LoVo (cell line): ENCODE data around the gene C1orf167.

Experiments
- DNase-seq: peaks from one replicate; pipeline ENCODE4 v3.0.0-alpha.2; 2016; ENCODE audit warnings: low spot score

The C1orf167 gene

DNA sequence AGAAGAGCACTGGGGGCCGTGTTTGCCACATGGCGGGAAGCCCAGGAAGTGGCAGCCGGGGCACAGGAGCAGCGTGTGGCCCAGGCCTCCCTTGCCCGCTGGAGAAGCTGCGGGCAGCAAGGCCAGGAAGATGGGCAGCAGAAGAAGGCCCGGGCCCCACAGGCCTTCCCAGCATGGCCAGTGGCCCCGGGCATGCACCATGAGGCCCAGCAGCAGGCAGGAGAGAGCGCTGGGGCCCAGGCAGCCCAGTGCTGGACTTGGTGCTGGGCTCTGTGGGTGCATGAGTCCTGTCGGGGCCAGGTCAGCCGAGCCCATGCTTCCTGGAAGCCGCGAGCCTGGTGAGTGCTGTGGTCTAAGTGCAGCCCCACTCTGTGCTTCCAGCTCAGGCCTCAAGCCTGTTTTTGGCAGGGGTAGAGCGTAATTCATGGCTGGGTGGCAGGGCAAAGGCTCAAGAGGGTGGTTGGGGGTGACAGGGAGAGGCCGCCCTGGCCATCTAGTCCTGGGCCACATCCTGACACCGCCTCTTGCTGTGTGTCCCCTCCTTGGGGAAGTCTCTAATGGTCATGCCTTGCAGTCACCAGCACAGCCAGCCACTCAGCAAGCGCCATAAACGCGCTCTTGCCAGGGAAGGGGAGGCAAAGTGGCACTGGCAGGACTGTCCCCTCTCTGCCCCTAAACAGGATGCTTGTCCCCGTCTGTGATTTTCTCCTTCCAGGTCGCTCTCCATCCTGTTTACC, 22.4 kb downstream of the C1orf167 start:
- DNase-seq: no peak

GRCh38 chr1:11784993-11785769, 23.2 kb downstream of the C1orf167 start:
- peak; percentile 37 for DNase-seq

- DNase-seq: no peak
Measured at GRCh38 chr1:11786168-11786567, 24.2 kb downstream of the C1orf167 start.

- no peak for DNase-seq
Measured at GRCh38 chr1:11787251-11787803, 25.3 kb downstream of the C1orf167 start.

GRCh38 chr1:11787804-11788436, 25.9 kb downstream of the C1orf167 start:
- no peak for DNase-seq

- no peak for DNase-seq
Measured at GRCh38 chr1:11788549-11789053, 26.6 kb downstream of the C1orf167 start.

DNA sequence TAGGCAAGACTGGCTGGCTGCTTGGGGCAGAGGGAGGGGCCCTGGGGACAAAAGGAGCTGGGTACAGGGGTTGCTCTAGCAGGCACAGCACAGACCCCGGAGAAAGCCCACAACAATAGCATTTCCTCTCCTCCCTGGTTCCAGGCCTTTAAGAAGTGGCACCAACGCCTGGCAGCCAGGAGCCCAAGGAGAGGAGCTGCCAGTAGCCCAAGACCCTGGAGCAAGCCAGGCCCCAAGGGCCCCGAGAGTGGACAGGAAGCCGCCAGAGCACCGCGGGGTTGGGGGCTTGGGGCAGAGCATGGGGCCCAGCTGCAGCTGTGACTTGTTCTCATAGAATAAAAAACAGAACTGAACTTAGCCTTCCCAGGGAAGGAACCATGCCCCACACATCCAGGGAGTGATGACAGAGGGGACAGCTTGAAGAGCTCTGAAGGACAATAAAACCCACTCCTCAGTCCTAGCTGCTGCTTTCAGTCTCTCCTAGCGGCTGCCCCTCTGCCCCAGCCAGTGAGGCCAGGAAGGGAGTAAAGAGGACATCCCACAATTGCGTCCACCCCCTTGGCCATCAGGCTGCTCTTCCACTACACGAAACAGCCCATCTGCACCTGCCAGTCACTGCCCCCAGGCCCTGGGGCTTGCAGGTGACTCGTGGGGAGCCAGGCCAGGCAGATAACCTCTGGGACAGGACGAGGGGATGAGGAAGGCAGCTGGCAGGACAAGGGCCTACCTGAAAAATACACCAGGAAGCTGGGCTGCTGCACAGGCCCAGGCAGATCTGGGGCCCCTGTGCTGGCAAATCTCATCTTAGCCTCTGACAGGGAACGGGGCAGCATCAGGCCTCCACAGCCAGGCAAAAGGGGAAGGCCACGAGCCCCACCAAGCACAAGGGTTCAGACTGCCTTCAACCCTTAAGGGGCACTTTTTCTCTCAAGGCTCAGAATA, 27.4 kb downstream of the C1orf167 start:
- no peak for DNase-seq

- DNase-seq: no peak
Measured at GRCh38 chr1:11790101-11790879, 28.3 kb downstream of the C1orf167 start.

GRCh38 chr1:11790880-11791715, 29.1 kb downstream of the C1orf167 start:
- peak; percentile 71 for DNase-seq

DNA sequence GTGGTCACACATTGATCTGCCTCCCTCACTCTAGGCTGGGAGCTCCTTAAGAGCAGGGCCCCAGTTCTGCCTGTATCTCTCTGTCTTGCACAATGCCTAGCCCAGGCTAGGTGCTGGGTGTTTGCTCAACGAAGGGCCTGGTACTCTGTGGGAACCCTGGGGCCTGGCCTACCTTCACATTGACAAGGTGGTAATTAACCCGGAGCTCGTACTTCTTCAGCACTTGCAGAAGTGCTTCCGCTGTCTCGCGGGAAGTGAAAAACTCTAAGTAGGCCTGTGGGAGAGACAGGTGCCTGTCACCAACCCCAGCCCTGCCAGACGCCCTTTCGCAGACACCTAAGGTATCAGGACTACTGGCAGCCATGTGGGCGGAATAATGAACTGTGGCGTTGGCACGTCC, 30.1 kb downstream of the C1orf167 start:
- DNase-seq: no peak

- no peak for DNase-seq
Measured at GRCh38 chr1:11793819-11794218, 31.8 kb downstream of the C1orf167 start.

GRCh38 chr1:11794446-11795237, 32.6 kb downstream of the C1orf167 start:
- no peak for DNase-seq

GRCh38 chr1:11795238-11795890, 33.4 kb downstream of the C1orf167 start:
- no peak for DNase-seq

GRCh38 chr1:11796036-11796828, 34.2 kb downstream of the C1orf167 start:
- DNase-seq: no peak

GRCh38 chr1:11797525-11798216, 35.7 kb downstream of the C1orf167 start:
- DNase-seq: no peak

DNA sequence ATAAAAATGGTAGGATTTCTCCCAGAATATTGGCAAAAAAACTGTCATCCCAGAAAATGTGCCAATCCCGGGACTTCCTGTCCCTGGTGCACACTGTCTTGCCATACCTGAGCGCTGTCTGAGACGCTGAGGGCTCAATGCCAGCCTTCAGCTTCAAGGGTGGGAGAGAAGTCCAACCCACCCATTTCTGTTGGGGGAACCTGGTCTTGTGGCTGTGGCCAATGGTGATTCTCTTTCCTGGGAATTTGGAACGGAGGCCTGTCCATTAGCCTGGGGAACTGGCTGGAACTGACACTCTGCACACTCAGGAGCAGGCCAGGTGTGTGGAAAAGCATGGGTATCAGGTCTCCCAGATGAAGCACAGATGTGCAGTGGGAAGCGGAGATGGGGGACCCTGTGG, 37.1 kb downstream of the C1orf167 start:
- no peak for DNase-seq

DNA sequence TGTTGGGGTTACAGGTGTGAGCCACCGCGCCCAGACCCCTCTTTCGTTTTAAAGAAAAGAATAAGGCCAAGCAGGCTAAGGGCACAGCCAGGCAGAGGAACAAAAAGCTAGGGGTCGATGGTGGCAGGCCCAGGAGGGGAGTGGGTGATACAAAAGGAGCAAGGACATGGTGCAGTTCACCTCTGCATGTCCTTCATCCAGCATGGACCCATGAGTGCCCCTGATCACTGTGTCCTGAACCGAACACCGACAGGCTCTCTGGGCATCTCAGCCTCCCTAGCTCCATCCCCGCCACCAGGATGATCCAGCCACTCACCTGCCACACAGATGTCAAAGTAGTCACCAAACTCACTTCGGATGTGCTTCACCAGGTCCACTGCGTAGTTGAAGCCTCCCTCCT, 37.9 kb downstream of the C1orf167 start:
- no peak for DNase-seq
